HG03378 (cell line): ENCODE results near the gene TACC3.

ENCODE experiments used
- ATAC-seq: cut with Tn5 transposase; IDR thresholded peaks from one replicate; pipeline ENCODE4 v1.9.1; 2021; ENCODE audit warnings: mild to moderate bottlenecking, moderate library complexity; ENCODE audit not compliant: unreplicated experiment

The TACC3 gene

DNA sequence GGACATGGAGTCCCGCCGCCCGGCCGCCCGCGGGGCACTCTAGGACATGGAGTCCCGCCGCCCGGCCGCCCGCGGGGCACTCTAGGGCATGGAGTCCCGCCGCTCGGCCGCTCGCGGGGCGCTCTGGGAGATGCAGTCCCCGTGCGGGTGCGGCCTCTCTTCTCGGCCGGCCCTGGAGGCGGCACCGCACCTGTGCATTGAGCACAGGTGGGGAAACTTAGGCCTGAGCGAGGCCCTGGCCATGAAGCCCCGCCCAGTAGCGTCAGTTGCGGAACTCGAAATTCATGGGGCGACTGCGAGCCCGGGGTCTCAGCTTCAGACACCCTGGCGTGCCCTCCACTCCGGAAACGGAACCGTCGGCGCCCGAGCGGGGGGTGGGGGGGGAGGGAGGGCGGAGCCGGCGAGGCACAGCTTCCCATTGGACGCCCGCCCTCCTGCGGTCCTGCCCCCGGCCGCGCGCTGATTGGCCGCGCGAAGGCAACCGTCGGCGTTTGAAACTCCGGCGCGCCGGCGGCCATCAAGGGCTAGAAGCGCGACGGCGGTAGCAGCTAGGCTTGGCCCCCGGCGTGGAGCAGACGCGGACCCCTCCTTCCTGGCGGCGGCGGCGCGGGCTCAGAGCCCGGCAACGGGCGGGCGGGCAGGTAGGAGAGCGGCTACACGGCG lies at the start of gene TACC3, which contains the start of gene TMEM129:
Gene TACC3, plus strand, starts transcription at position 519 of the 663 bp plus-strand sequence. CDS start 1,901 bp downstream, outside the sequence.
Gene TMEM129, minus strand, starts transcription at position 321 of the 663 bp plus-strand sequence. CDS start 486 bp downstream, outside the sequence.
- ATAC-seq: peak; percentile 72

DNA sequence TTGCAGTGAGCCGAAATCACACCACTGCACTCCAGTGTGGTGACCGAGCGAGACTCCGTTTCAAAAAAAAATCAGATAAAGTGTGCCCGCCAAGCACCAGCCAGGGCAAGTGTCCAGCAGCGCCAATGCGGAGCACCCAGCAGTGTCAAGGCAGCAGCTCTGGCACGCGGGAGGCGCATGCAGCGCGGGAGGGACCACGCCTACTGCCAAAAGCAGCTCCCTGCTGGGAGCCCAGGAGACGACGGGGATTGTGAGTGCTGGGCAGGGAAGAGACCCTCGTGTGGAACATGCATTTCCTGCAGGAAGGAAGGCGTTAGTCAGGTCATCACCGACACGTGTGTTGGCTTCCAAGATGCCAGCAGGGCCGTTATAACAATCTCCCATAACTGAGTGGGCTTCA lies 47.6 kb upstream of the TACC3 start:
- ATAC-seq: no peak

DNA sequence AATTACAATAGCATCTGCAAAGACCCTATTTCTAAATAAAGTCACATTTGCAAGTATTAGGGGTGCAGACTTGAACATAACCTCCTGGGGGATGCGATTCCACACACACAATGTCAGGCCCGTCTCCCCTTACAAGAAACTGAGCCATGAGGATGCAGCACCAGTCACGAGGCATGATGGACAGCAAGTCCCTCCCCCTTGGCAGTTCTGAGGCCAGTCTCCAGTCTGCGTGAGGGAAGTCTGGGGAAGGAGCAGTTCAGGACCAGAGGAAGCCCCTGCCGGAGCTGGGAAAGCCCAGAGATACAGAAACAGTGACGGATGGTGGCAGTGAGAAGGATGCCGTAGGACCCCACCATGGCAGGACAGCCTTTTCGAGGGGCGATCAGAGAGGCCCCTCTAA lies 46.6 kb upstream of the TACC3 start:
- ATAC-seq: no peak

DNA sequence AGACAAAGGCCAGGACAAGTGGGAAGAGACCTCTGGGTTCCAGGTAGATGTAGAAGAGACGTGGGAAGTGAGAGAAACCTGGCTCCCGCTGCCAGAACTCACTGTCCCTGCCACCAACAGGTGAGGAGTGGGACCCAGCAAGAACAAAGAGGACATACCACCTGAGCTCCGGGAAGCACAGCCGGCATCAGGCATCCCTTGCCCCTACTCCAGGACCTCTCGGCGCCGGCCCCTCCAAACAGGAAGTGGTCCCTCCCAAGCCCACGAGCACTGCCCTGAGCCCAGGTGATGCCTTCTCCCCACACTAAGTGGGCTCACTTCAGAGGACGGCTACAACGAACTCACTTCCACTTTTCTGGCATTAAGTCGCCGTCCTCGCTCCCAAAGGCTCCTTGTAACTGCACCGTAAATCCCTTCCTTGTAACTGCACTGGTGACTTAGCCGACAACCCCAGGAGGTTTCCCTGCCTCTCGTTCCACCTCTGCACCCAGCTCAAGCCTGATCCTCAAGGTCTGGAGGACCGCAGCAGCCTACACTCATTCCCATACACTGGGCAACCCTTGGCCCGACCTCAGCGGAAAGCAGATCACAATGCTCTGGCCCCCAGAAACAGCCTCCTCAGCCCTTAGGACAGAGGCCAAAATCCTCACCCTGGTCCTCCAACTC lies 46.1 kb upstream of the TACC3 start:
- ATAC-seq: no peak

DNA sequence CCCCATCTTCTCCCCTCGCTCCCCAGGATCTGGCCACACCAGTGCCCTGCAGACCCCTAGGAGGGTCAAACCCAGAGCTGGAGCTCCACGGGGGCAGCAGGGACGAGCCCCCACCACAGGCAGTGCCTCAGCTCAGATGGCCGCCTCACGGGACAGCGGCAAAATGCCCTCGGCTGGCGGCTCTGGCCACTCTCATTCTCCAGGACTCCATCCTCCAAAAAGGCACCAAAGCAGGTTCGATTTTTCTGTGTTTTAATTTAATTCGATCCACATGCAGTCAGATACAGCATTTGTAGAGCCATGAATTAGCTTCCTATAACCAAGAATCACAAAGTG lies 45.6 kb upstream of the TACC3 start:
- ATAC-seq: no peak

DNA sequence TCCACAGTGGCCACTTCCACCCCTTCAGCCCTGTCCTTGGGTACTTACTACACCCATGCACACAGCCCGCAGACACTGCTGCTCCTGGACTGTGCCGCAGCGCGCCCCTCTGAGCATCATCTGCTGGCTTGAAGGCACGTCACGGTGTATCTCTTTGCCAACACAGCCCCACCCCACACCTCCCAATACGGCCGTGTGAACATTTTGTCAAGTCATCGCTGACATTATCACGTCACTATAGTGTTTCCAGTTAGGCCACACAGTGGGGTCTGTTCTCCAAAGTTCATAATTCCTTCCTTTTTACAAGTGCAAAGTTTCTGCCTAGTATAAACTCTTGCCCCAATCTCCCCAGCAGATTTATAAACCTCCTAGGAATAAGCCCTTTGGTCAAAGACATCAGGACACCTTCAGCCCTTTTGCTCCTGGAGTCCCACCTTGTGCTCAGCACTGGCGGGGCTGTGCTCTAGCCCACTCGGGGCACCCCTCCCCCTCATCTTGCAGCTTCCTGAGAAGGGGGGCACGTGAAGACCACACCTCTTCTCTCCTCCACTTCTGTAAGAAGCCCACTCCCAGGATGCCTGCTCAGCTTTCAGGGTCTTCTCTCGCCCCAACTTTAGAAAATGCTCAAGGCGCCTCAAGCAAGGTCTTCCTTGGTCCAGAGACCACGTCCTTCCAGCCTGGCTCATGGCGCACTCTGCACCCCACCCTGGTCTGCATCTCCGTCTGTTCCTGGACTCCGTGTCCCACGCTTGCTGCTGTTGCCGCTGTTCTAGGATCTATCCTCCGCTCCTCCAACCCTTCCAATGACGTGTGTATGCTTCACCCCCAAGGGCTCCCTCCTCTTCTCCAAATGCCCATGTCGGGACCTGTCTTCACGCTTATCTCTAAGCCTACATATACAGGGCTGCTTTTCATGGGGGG lies 44.5 kb upstream of the TACC3 start:
- ATAC-seq: no peak

DNA sequence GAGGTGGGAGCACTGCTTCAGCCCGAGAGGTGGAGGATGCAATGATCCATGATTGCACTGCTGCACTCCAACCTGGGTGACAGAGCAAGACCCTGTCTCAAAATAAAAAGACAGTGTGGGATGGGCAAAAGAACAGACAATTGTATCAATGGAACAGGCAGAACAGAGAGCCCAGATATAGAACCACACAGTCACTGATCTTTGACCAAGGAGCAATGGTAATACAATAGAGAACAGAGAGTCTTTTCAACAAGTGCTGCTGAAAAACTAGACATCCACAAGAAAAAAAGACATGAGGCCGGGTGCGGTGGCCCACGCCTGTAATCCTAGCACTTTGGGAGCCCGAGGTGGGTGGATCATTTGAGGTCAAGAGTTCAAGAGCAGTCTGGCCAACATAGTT lies 43.1 kb upstream of the TACC3 start:
- ATAC-seq: no peak

DNA sequence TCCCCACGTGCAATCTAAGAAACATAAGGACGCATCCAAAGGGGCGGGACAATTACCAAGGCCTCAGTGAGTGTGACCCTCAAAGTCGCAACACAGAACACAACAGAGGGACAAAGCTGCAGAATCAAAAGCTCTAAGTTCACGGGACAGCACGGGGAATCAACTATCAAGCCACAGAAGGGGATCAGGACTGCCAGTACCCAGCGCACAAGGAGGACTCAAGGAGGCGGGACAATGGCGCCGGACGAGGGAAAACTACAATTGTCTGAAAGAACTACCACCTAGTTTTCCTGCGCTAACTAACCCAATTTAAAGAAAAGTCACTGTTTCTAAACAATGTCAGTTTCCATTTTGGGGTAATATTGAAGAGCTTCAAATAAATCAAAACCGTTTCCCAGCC lies 38.5 kb upstream of the TACC3 start:
- ATAC-seq: no peak

DNA sequence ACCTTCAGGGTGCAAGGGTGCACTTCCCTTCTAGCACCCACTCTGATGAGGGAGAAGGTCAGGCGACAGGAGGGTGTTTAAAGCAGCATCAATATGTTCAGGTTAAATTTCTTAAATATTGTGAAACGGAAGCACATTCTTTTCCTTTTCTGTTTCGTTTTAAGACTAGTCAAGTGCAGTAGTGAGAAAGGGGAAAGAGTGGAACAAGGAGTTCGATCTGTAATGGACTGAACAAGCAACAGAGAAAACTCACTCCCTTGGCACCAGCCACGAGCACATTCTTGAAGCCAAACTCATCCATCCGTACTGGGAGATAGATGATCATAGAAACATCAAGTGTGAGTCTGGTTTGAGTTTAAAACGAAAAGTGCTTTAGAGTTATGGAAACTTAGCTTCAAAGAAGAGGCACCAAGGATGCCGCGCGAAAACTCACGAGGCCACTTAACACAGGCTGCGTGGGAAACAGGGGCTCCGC lies 38.0 kb upstream of the TACC3 start:
- ATAC-seq: no peak

DNA sequence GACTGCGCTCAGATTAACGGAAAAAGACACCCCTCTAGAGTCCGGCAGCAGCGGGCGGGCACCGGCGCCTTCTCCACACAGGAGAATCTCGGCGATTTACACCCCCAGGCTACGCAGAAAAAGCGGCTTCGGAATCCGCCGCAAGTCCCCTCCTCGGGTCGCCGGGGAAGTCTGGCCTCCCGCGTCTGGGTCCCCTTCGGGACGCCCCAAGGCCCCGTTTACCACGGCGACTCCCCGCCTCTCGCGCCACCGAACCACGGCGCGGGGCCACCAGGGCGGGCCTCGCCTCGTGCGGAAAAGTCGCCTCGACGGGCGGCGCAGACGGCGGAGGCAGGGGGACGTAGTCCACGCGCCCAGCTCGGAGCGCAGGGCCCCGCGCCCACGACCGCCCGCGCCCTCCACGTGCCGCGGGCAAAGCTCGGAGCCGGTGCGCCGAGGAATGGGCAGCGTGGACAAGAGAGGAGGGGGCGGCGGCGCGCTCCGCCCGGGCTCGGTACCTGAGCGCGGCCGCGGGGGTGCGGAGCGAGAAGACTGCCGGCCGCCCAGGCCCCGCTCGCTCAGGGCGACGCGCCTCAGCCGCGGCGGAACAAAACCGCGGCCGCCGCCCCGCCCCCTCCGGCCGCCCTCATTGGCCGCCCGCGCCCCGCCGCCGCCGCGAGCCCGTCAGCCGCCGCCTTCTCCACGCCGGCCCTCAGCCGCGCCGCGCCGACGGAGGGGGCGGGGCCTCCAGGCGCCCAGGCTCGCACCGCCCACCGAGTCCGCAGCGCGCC lies 37.4 kb upstream of the TACC3 start, which contains the start of gene FAM53A:
Gene FAM53A, minus strand, starts transcription at position 578 of the 770 bp plus-strand sequence. CDS start 15,572 bp downstream, outside the sequence.
- ATAC-seq: no peak

DNA sequence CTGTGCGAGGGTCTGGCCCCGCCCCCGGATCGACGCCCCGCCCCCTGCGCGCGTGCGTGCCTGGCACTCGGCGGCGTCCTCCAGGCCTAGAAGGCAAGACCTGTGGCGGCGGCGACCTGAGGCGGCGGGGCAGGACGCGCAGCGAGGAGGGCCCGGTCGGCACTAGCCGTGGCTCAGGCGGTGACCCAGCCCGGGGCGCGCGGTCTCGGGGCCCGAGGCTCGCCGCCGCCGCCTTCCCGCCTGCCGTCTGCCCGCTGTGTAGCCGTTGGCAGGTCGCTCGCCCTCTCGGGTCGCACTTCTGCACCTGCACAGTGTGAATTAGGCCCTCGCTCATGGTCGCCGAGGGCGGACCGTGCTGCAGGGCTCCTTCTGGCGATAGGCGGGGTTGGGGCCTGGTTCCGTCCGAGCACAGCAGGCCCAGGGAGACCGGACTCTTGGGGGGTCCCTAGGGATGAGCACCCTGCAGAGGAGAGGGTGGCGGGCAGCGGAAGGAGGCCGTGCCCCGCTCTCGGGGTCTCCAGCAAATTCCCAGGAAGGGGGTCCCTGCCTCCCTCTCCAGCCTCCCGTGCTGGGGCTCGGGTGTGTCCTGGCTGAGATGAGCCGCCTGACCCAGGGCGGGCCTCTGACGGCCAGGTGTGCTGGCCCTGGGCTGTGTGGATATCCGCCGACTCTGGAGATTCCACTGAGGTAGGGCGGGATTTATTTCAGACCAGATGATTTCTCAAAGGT lies 36.7 kb upstream of the TACC3 start:
- no peak for ATAC-seq

DNA sequence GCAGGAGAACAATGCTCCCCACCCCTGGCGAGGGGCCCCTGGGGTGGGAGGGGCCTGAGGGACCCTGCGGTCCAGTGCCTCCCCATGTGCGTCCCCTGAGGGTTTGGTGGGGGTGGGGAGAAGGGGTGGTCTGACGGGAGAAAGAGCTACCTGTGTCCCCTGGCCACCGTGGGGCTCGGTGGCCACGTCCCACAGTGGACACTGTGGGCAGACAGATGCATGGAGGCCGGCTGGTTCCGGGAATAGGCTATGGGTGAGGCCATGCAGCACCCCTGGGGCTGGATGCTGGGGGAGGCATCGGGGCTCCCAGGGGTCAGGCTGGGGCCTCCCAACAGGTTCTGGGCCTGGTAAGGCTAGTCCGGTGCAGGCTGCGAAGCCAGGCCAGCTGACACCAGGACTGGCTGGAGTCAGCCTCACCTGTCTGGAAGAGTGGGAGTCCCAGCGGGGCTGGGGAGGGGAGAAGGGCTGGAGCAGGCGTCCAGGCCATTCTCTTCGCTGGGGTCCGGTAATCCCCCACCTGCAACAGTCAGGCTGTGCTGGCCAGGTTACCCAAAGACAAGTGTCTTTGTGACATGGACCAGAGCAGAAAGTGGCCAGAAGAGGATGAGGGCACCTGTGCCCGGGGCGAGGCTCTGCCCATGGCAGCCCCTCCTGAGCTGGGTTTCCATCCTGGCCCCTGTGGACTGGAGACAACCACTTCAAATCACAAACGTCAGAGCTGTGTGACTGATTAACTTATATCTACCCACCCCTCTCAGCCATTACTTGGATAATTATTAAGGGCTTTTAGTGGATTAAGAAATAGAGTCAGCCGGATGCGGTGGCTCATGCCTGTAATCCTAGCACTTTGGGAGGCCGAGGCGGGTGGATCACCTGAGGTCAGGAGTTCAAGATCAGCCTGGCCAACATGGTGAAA lies 35.8 kb upstream of the TACC3 start:
- no peak for ATAC-seq

DNA sequence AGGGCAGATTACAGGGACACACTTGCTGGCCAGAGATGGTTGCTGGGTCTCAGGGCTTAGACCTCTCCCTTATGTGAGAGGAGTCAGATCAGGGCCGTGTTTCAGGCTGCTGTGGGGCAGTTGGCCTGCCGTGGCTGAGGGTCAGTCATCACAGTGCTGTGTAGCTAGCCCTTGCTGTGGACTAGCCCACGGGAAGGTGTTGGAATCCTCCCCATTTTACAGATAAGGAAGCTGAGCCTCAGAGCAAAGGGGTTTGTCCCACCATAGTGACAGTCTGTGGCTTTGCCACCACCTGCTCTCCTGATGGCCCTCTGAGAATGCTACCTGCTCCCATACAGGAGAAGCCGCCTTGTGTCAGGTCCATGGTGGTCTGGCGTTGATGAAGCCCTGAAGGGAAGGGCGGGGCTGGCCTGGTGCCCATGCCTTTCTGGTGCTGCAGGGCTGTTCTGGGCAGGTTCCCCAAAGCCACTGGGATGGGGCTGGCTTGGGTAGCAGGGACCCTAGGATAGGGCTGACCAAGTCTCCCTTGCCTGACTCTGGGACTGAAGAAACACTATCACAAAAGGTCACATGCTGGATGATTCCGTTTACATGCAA lies 34.8 kb upstream of the TACC3 start:
- ATAC-seq: no peak

DNA sequence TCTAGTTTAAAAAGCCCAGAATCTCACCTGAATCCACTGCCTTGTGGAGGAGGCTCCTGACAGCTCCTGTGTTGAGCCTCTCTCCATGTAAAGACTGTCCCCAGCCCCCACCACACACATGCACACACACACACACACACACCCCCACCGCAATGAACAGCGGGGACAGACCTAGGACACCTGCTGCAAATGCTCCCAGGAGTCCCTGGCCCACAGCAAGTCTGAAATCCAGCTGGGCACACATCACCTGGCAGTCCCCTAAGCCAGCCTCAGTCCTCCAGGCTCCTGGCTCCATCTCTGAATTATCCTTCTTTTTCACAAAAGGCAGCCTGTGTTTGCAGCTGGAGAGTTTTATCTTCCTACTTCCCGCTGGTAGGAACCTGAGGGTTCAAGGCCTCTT lies 30.6 kb upstream of the TACC3 start:
- ATAC-seq: no peak

DNA sequence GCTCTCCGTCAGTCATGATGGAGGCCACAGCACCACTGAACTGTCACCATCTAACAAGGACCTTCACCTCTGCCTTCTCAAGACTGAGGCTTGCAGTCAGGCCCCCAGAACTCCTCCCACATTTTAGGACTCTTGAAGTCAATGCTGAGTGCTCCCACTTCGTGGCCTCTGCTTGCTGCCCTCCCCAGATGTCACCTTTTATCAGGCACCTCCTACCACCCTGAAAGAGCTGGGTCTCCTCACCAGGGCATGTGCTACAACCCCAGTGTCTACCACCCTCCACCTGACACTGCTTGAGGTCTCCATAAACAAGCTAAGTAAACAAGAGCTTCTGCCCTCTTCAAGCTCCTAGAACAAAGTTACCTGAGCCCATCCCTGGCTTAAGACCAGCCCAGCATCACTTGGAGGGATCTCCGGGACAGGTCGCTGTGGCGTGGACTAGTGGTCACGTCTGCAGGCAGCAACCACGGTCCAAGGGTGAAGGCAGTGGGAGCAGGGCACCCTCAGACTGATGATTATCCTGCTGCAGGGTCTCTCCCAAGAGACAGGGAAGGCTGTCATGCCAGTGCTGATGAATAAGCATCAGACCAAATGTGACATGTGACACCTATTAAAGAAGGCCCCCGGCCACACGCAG lies 29.5 kb upstream of the TACC3 start:
- ATAC-seq: no peak

DNA sequence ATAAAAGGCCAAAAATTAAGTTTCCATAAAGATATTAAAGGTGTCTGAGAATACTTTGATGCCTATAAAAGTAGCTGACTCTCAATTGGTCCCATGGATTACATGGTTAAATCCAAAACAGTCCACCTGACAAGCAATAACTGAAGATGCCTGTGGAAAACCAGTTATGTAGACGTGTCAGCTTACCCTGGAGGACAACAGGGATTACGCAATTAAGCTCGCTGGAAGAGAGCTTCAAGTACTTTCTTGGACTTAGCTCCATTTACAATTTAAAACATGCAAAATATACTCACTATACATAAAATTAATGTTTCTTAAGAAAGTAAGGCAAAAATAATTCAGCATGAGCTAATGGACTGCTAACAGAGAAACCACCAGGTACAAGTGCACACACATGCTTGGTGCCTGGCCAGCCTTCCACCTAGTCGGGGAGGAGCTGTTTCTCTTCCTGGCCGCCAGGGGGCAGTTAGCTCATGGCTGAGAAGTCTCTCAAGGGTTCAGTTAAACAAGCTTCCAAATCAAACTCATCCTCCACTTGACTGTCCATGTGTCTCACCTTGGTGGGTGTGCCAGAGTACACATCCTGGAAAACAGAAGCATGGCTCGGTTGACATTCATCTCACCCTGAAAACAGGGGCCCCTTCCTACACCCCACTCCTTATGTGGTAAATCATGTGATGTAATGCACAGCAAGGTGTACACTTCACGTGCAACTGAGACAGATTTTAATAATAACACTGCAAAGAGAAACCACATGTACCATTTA lies 28.0 kb upstream of the TACC3 start:
- peak; percentile 84 for ATAC-seq

DNA sequence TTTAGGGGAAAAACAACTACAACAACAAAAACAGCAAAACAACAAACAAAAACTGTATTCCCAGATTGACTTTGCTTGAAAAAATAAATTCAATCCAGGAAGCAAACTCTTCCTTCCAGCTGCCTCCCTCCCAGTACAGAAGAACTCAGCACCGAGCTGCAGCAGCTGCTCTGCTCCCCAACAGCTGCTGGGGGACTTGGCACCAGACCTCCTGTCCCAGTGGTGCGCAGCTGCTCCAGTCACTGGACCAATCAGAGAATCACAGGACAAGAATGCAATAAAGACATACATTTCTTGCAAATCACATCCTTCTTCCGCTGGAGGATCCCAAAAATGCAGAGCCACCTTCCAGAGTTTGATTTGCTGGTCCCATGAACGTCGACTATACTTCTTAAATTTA lies 25.4 kb upstream of the TACC3 start:
- ATAC-seq: no peak
